HEK293 (cell line): ENCODE data around the gene ARHGEF12.

Experiments used
- CTCF ChIP-seq: fragments of 450-650 bp; formaldehyde crosslinking; IDR thresholded peaks from 2 replicates; pipeline ENCODE4 v1.5.1; 2016; ENCODE audit warnings: missing biosample characterization, missing genetic modification characterization
- IKZF3 ChIP-seq: fragments of 450-650 bp; IDR thresholded peaks from 2 replicates; pipeline ENCODE4 v1.5.0; 2018; ENCODE audit warnings: missing biosample characterization, mild to moderate bottlenecking, missing genetic modification characterization, moderate library complexity
- INSM2 ChIP-seq: fragments of 450-650 bp; formaldehyde crosslinking; IDR thresholded peaks from 2 replicates; pipeline ENCODE4 v1.5.1; 2016; ENCODE audit warnings: missing biosample characterization, missing genetic modification characterization
- KLF16 ChIP-seq: fragments of 450-650 bp; formaldehyde crosslinking; IDR thresholded peaks from 2 replicates; pipeline ENCODE4 v1.5.1; 2017; ENCODE audit warnings: missing biosample characterization, missing genetic modification characterization
- PATZ1 ChIP-seq: fragments of 450-650 bp; formaldehyde crosslinking; IDR thresholded peaks from 2 replicates; pipeline ENCODE4 v1.5.1; 2016; ENCODE audit warnings: missing biosample characterization, missing genetic modification characterization
- ZBTB11 ChIP-seq: fragments of 450-650 bp; formaldehyde crosslinking; conservative IDR thresholded peaks from 2 replicates; pipeline ENCODE4 v1.5.1; 2016; ENCODE audit warnings: low read depth, missing biosample characterization, missing genetic modification characterization
- ZBTB17 ChIP-seq: fragments of 450-650 bp; formaldehyde crosslinking; IDR thresholded peaks from 2 replicates; pipeline ENCODE4 v1.5.1; 2016; ENCODE audit warnings: missing biosample characterization, missing genetic modification characterization
- ZBTB44 ChIP-seq: fragments of 450-650 bp; IDR thresholded peaks from 2 replicates; pipeline ENCODE4 v1.5.1; 2018; ENCODE audit warnings: missing biosample characterization, mild to moderate bottlenecking, missing genetic modification characterization
- ZBTB6 ChIP-seq: fragments of 450-650 bp; formaldehyde crosslinking; IDR thresholded peaks from 2 replicates; pipeline ENCODE4 v1.5.1; 2017; ENCODE audit warnings: missing biosample characterization, missing genetic modification characterization
- ZBTB8A ChIP-seq: fragments of 450-650 bp; formaldehyde crosslinking; IDR thresholded peaks from 2 replicates; pipeline ENCODE4 v1.5.1; 2016; ENCODE audit warnings: missing biosample characterization, missing genetic modification characterization
- ZFHX2 ChIP-seq: fragments of 450-650 bp; formaldehyde crosslinking; conservative IDR thresholded peaks from 2 replicates; pipeline ENCODE4 v1.5.1; 2016; ENCODE audit warnings: missing biosample characterization, missing genetic modification characterization
- ZIC2 ChIP-seq: fragments of 450-650 bp; formaldehyde crosslinking; IDR thresholded peaks from 2 replicates; pipeline ENCODE4 v1.5.1; 2016; ENCODE audit warnings: missing biosample characterization, missing genetic modification characterization
- ZNF112 ChIP-seq: fragments of 450-650 bp; formaldehyde crosslinking; IDR thresholded peaks from 2 replicates; pipeline ENCODE4 v1.5.0; 2017; ENCODE audit warnings: missing biosample characterization, missing genetic modification characterization
- ZNF140 ChIP-seq: fragments of 450-650 bp; formaldehyde crosslinking; IDR thresholded peaks from 2 replicates; pipeline ENCODE4 v1.5.1; 2016; ENCODE audit warnings: missing biosample characterization, missing genetic modification characterization
- ZNF155 ChIP-seq: fragments of 450-650 bp; formaldehyde crosslinking; IDR thresholded peaks from 2 replicates; pipeline ENCODE4 v1.5.1; 2016; ENCODE audit warnings: missing biosample characterization, missing genetic modification characterization
- ZNF169 ChIP-seq: fragments of 450-650 bp; formaldehyde crosslinking; IDR thresholded peaks from 2 replicates; pipeline ENCODE4 v1.5.1; 2016; ENCODE audit warnings: missing biosample characterization, missing genetic modification characterization
- ZNF2 ChIP-seq: fragments of 450-650 bp; formaldehyde crosslinking; IDR thresholded peaks from 2 replicates; pipeline ENCODE4 v1.5.1; 2016; ENCODE audit warnings: missing biosample characterization, missing genetic modification characterization
- ZNF274 ChIP-seq, 2 experiments: fragments of 200-500 bp in 1 of 2; fragments of 450-650 bp in 1 of 2; sonication (Bioruptor generic) in 1 of 2; formaldehyde crosslinking in 1 of 2; IDR thresholded peaks; 2 replicates each; pipeline versions ENCODE4 v1.5.1 to v1.6.1; 2014 to 2016; ENCODE audit warnings: borderline replicate concordance in 1 of 2, inconsistent platforms in 1 of 2, low read length in 1 of 2, missing biosample characterization in 1 of 2, missing genetic modification characterization in 1 of 2
- ZNF324 ChIP-seq: fragments of 450-650 bp; formaldehyde crosslinking; IDR thresholded peaks from 2 replicates; pipeline ENCODE4 v1.5.1; 2016; ENCODE audit warnings: missing biosample characterization, missing genetic modification characterization
- ZNF341 ChIP-seq: fragments of 450-650 bp; formaldehyde crosslinking; IDR thresholded peaks from 2 replicates; pipeline ENCODE4; 2016; ENCODE audit warnings: low read depth, missing biosample characterization, missing genetic modification characterization
- ZNF449 ChIP-seq: fragments of 450-650 bp; formaldehyde crosslinking; IDR thresholded peaks from 2 replicates; pipeline ENCODE4 v1.5.1; 2017; ENCODE audit warnings: missing biosample characterization, mild to moderate bottlenecking, missing genetic modification characterization, moderate library complexity
- ZNF558 ChIP-seq: fragments of 450-650 bp; formaldehyde crosslinking; IDR thresholded peaks from 2 replicates; pipeline ENCODE4 v1.5.1; 2016; ENCODE audit warnings: missing biosample characterization, missing genetic modification characterization
- ZNF560 ChIP-seq: fragments of 450-650 bp; formaldehyde crosslinking; IDR thresholded peaks from 2 replicates; pipeline ENCODE4 v1.5.1; 2017; ENCODE audit warnings: missing biosample characterization, missing genetic modification characterization, borderline replicate concordance
- ZNF785 ChIP-seq: fragments of 450-650 bp; formaldehyde crosslinking; IDR thresholded peaks from 2 replicates; pipeline ENCODE4 v1.5.1; 2016; ENCODE audit warnings: missing biosample characterization, missing genetic modification characterization
- ZNF791 ChIP-seq: fragments of 450-650 bp; formaldehyde crosslinking; IDR thresholded peaks from 2 replicates; pipeline ENCODE4 v1.5.1; 2016; ENCODE audit warnings: missing biosample characterization, missing genetic modification characterization

ARHGEF12 gene

GRCh38 chr11:120511820-120512738 is 175.9 kb downstream of the ARHGEF12 start (continued):
- TF ChIP-seq ZNF449, result no peak
- TF ChIP-seq INSM2 (tag by site-specific recombination), result no peak
- TF ChIP-seq ZIC2 (tag by site-specific recombination), result 0 out of 2 replicates have a peak, but pooled peaks have one; percentile 14
- TF ChIP-seq ZNF341 (tag by site-specific recombination), result peak; percentile 60; the same call in 1 of the 2 replicates
- TF ChIP-seq KLF16, result no peak
- no peak for TF ChIP-seq IKZF3 (tag by site-specific recombination)
- no peak for TF ChIP-seq ZBTB11 (tag by site-specific recombination)
- no peak for TF ChIP-seq ZNF155
- TF ChIP-seq ZNF140 (tag by site-specific recombination), result no peak
- TF ChIP-seq ZNF324 (tag by site-specific recombination), result no peak
- peak; percentile 55 for TF ChIP-seq PATZ1 (tag by site-specific recombination)
- no peak for TF ChIP-seq ZBTB44
- TF ChIP-seq ZNF558, result no peak
- TF ChIP-seq ZNF560 (tag by site-specific recombination), result no peak
- TF ChIP-seq ZNF169 (tag by site-specific recombination), result no peak
- no peak for TF ChIP-seq ZBTB8A (tag by site-specific recombination)
- TF ChIP-seq ZBTB6 (tag by site-specific recombination), result no peak
- TF ChIP-seq ZNF112 (tag by site-specific recombination), result no peak
- 0 out of 2 replicates have a peak, but pooled peaks have one; percentile 9 for TF ChIP-seq ZFHX2 (tag by site-specific recombination)
- TF ChIP-seq ZBTB17, result no peak
- TF ChIP-seq ZNF2 (tag by site-specific recombination), result no peak
- TF ChIP-seq ZNF785 (tag by site-specific recombination), result no peak
- no peak for TF ChIP-seq ZNF791
- TF ChIP-seq CTCF, result no peak
- TF ChIP-seq ZNF274 (IDR thresholded peaks at IDR 0.05; ENCODE audit: low read length), result no peak
- no peak for TF ChIP-seq ZNF274 (tag by site-specific recombination; IDR thresholded peaks at IDR 0.05; ENCODE audit: borderline replicate concordance)
